ENCODE results near the gene SETD7.

Gene SETD7

DNA sequence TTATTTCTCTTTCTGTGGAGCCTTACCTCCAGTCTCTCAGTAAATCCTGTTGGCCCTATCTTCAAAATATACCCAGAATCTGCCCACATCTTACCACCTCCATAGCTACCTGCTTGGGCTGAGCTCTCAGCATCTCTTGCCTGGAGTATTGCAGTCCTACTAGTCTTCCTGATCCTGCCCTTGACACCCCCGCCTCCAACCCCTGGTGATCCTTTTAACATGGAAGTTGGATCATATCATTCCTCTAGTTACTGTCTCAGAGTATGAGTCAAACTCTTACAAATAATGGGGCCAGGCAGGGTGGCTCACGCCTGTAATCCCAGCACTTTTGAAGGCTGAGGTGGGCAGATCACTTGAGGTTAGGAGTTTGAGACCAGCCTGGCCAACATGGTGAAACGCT, 43.1 kb upstream of the SETD7 start:
- DNase-seq (ENCODE audit: low read depth) = no peak
- in situ Hi-C loops (cut with HindIII; ENCODE audit: low sequenced_read_pairs) = no loop called here
- TF ChIP-seq, protein P1, sequence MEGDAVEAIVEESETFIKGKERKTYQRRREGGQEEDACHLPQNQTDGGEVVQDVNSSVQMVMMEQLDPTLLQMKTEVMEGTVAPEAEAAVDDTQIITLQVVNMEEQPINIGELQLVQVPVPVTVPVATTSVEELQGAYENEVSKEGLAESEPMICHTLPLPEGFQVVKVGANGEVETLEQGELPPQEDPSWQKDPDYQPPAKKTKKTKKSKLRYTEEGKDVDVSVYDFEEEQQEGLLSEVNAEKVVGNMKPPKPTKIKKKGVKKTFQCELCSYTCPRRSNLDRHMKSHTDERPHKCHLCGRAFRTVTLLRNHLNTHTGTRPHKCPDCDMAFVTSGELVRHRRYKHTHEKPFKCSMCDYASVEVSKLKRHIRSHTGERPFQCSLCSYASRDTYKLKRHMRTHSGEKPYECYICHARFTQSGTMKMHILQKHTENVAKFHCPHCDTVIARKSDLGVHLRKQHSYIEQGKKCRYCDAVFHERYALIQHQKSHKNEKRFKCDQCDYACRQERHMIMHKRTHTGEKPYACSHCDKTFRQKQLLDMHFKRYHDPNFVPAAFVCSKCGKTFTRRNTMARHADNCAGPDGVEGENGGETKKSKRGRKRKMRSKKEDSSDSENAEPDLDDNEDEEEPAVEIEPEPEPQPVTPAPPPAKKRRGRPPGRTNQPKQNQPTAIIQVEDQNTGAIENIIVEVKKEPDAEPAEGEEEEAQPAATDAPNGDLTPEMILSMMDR (IDR thresholded peaks at IDR 0.05; ENCODE audit: low read depth, low read length, missing control alignments) = no peak
- H3K4me3 ChIP-seq (ENCODE audit: low read depth, low read length) = no peak overlapping the region

DNA sequence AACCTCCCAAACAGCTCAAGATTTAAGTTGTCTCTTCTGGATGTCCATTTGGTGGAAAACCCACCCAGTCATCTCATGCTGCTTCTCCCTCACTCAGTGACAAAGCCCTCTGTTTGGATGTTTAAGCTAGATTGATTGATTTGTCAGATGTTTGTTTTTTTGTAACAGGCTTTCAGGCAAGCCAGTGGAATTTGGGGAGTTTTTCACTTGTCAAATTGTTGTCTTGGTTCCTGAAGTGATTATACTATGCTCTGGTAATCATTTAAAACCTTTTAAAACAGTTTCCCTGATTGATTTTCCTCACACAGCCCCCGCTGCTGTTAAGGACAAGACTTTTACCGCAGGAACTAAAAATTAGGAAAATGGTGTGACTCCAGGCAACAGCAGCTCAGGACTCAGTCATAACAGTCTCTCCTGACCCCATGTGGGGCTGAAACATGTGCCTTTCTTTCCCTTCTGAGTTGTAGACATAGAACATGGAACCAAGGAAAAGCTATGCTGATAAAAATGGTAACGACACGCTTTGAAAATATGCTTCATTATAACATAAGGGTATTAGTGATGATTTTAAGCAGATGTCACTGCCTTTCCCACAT, 40.8 kb upstream of the SETD7 start:
- no peak overlapping the region for H3K4me3 ChIP-seq (ENCODE audit: low read depth, low read length)
- DNase-seq (ENCODE audit: low read depth) = no peak
- TF ChIP-seq, protein P1 (IDR thresholded peaks at IDR 0.05; ENCODE audit: low read depth, low read length, missing control alignments) = no peak
- in situ Hi-C loops (cut with HindIII; ENCODE audit: low sequenced_read_pairs) = no loop called here

DNA sequence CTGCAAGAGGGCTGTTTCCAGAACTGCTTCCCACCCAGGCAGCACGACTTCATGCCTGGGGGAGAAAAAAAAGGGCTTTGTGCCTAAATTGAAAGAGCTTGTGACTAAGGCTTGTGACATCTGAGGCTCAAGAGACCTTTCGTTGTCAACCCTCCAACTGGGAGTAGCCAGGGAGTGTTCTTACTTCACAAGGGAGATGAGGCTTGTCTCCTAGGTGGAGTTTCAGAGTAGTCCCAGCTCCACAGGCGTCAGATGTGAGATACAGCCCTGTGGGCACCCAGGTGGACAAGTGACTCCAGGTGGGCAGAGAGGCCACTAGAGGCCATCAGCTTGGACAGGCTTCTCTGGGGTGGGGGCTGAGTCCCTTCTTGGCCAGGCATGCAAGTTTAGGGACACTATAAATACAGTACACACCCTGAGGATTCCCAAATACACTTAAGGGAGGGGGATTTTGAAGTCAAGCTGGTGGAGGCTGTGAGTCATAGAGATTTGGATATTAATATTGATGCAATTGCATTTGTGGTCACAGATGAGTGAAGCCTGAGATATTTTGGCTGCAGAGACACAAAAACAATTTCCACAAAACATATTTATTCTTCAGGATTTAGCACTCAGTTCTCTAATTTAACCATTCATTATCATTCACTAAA, 40.1 kb upstream of the SETD7 start:
- in situ Hi-C loops (cut with HindIII; ENCODE audit: low sequenced_read_pairs) = no loop called here
- DNase-seq (ENCODE audit: low read depth) = no peak
- TF ChIP-seq, protein P1 (IDR thresholded peaks at IDR 0.05; ENCODE audit: low read depth, low read length, missing control alignments) = no peak
- no peak overlapping the region for H3K4me3 ChIP-seq (ENCODE audit: low read depth, low read length)

DNA sequence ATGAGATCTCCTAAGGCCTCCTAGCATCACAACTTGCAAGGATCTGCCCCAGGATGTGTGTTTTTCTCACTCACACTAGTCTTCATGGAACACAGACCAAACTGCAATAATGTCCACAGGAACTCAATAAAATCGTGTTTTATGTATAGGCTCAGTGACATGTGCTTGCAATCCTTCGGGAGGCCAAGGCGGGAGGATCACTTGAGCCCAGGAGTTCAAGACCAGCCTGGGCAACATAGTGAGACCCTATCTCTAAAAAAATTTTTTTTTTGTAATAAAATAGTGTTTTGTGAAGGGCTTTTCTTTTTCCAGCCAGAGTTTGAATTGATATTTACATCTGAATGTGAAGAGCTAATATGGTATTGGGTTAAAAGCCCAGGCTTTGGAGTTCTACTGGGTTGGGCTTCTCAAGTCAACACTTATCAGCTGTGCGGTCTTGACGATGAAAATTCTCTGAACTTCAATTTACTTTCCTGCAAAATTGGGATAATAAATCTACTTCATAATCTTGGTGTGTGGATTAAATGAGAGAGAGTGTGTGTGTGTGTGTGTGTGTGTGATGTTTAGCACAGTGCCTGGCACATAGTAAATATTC, 38.7 kb upstream of the SETD7 start:
- no peak overlapping the region for H3K4me3 ChIP-seq (ENCODE audit: low read depth, low read length)
- no peak for DNase-seq (ENCODE audit: low read depth)
- TF ChIP-seq, protein P1 (IDR thresholded peaks at IDR 0.05; ENCODE audit: low read depth, low read length, missing control alignments) = no peak
- in situ Hi-C loops (cut with HindIII; ENCODE audit: low sequenced_read_pairs) = no loop called here

DNA sequence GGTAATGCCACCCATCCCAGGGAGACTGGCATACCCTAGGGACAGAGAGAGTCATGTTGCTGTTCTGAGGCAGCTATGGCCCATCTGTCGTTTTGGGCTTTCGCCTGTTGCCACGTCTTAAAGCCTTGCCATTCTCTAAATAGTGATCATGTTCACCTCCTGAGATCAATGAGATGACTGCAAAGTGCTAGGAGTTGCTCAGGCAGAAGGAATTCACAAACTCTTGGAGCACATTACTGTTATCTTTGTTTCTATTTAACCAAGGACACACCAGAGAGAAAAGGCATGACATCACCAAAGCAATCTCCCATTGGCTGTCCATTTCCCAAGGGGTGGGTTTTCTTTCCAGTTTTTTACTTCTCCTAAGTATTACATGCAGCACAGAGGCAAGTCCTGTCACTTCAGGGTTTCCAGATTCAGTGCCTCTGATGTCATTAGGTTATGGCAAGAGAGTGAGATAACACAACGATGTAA, 37.1 kb upstream of the SETD7 start:
- in situ Hi-C loops (cut with HindIII; ENCODE audit: low sequenced_read_pairs) = no loop called here
- TF ChIP-seq, protein P1 (IDR thresholded peaks at IDR 0.05; ENCODE audit: low read depth, low read length, missing control alignments) = no peak
- DNase-seq (ENCODE audit: low read depth) = no peak
- no peak overlapping the region for H3K4me3 ChIP-seq (ENCODE audit: low read depth, low read length)

DNA sequence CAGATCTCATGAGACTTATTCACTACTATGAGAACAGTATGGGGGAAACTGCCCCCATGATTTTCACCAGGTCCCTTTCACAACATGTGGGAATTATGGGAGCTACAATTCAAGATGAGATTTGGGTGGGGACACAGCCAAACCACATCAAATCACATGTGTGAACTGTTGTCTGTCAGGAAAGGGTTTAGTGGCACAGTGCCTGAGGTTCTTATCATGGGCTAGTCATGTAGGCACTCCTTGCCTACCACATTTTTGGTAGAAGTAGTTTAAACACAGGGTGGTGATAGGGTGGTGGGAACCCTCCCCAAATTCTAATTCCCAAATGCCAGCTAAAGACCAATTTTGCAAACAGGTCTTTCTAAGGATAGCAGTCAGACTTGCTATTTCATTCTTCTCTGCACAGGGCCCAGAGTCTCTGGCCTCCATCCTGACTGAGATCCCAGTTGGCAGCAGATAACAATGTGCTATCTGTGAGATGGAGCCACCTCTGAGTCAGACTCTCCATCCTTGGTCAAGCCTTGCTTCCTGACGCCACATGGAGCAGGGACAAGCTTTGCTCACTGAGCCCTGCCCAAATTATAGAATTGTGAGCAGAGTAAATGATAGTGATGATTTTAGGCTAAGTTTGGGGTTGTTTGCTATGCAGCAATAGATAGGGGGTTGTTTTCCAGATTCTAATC, 33.5 kb upstream of the SETD7 start:
- TF ChIP-seq, protein P1 (IDR thresholded peaks at IDR 0.05; ENCODE audit: low read depth, low read length, missing control alignments) = no peak
- in situ Hi-C loops (cut with HindIII; ENCODE audit: low sequenced_read_pairs) = loop anchor here (5.0 kb wide), 1 partner anchor 38 kb away; no protein-coding TSS in a partner anchor
- no peak overlapping the region for H3K4me3 ChIP-seq (ENCODE audit: low read depth, low read length)
- DNase-seq (ENCODE audit: low read depth) = no peak
